Omental fat pad (tissue), 4 donors: ENCODE results near the gene AGAP1. TPM values are rescaled to one million over a fixed set of nuclear protein-coding genes. Genes with fewer than 3 reads are reported as not detected.

Experiments used
- ATAC-seq: fragments of 150-250 bp; one replicate; pipeline ENCODE4 v1.9.1; 2016; ENCODE audit warnings: mild to moderate bottlenecking, moderate library complexity; ENCODE audit not compliant: low FRiP score
- DNase-seq: peaks from one replicate; pipeline ENCODE4 v3.0.0-alpha.2; 2019; ENCODE audit warnings: low spot score
- CTCF ChIP-seq, 3 donors: fragments of 450-650 bp; IDR thresholded peaks; one replicate each; pipeline ENCODE4 v1.5.1; 2016 to 2017; ENCODE audit warnings: antibody characterized with exemption in 3 of 3, mild to moderate bottlenecking in 3 of 3, moderate library complexity in 2 of 3
- total RNA-seq, 4 donors: library from RNA; depleted of rRNA; stranded (reverse); fragments of >200 nt; gene quantifications; one replicate each; pipeline ENCODE4 v1.1.0, GENCODE V29; 2016

The AGAP1 gene
- total RNA-seq, 4 donors from 2014 or later = 15.5 to 24.3 (median 16.2) TPM

DNA sequence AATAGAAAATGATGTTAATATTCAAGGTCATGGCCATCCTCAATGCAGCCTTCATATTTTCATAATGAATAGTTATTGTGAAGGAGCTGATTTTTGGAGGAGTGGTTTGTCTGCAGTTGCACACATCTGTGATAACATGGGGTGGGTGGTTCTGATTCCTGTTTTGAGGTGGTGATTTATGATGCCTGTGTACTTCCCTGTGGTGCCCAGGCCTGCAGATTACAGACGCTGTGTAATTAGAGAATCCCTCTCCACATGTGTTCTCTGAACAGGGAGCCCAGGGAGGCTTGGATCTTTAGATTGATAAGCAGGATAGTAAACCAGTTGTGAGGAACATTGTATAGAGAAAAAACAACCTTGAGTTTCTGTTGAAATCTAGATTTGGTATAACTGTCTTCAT, 117.5 kb downstream of the AGAP1 start:
- DNase-seq (no peak), ATAC-seq (no peak)

GRCh38 chr2:235611756-235612155, 117.9 kb downstream of the AGAP1 start:
- no peak for ATAC-seq
- no peak for TF ChIP-seq CTCF (IDR thresholded peaks at IDR 0.05)
- no peak for DNase-seq

More for the DNA sequence above, 117.5 kb downstream of the AGAP1 start:
- no peak for TF ChIP-seq CTCF (IDR thresholded peaks at IDR 0.05)

GRCh38 chr2:235612181-235612950, 118.5 kb downstream of the AGAP1 start:
- TF ChIP-seq CTCF (IDR thresholded peaks at IDR 0.05) = no peak
- DNase-seq = no peak
- ATAC-seq = no peak

- no peak for DNase-seq
- TF ChIP-seq CTCF (IDR thresholded peaks at IDR 0.05) = no peak
- ATAC-seq = no peak
These were observed 119.8 kb downstream of the AGAP1 start for GRCh38 chr2:235613649-235614048.

DNA sequence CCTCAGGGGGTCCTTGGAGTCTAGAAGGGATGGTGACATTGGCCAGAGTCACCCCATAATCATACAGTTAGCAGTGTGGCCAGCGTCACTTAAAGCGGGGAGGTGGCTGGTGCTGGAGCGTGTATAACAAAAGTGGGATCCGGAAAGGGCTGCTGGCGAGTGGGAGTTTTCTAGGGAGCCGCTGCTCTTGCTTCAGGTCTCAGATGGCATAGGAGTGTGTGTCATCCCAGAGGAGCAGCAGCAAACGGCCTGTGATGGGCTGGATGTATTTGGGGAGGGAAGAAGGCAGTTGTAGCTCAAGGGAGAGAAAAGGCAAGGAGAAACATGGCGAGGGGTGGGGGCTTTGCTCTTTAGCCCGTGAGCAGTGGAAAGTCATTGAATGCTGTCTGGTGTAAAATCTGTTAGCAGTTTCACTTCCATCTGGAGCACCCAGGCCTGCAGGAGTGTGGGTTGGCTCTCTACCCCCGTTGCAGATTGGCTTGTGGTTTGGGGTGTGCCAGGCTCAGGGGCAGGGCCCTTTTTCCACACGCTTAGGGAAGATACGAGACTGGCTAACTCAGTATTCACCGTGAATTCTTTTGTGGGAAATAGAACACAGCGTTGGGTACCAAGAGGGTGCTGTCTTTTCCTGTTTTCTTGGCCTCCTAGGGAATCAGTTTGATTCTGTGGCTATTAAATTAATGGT, 120.5 kb downstream of the AGAP1 start:
- no peak for DNase-seq
- no peak for TF ChIP-seq CTCF (IDR thresholded peaks at IDR 0.05)

DNA sequence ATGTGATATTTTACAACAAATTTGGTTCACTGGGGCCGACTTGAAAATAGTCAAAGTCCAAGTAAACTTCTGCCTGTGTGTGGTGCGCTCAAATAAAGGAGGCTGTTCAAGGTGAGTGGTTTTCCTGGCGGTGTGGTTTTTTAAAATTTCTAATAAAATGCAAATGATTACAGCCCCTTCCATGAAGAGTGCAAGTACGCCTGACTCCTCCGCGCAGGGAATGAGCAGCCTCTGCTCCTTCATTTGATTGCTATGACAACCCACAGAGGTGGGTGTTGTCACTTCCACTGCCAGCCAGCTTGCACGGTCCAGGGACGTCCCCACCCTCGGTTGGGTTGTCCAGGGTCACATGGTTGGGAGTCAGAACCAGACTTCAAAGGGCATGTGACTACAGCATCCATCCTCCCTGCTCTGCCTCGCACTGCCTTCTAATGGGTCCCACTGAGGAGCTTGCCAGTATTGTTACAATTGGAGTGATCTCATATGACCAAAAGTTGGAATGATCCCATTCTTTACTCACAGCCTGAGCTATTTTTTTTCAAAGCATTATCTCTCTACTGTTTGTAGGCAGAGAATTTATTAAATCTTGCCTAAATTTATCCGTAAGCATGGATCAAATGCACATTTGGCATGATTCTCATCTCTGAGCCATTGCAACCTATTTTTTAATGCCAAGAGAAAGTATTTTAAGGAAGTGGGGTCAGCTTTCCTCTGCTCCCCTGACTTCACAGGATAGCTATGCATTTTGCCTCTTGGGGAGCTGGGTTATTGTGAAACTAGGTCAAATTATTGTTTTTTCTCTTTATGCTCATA, 121.3 kb downstream of the AGAP1 start:
- peak; percentile 79 for ATAC-seq
- DNase-seq = no peak
- no peak for TF ChIP-seq CTCF (IDR thresholded peaks at IDR 0.05)

More for the DNA sequence above, 120.5 kb downstream of the AGAP1 start:
- no peak for ATAC-seq
